ENCODE data around the gene SCUBE1.

GRCh38 chr22:43150731-43151206 is 192.4 kb downstream of the SCUBE1 start:
- TF ChIP-seq EP300 (IDR thresholded peaks at IDR 0.05; ENCODE audit: borderline replicate concordance in 1 of 2, low read depth in 2 of 2, low read length in 2 of 2): no peak
- no peak for TF ChIP-seq BACH1 (IDR thresholded peaks at IDR 0.05; ENCODE audit: low read length)
- TF ChIP-seq RFX5 (IDR thresholded peaks at IDR 0.05; ENCODE audit: borderline replicate concordance, low read depth, low read length): no peak
- TF ChIP-seq TAF1 (IDR thresholded peaks at IDR 0.05; ENCODE audit: low read depth, low read length): no peak
- TF ChIP-seq, protein P1, sequence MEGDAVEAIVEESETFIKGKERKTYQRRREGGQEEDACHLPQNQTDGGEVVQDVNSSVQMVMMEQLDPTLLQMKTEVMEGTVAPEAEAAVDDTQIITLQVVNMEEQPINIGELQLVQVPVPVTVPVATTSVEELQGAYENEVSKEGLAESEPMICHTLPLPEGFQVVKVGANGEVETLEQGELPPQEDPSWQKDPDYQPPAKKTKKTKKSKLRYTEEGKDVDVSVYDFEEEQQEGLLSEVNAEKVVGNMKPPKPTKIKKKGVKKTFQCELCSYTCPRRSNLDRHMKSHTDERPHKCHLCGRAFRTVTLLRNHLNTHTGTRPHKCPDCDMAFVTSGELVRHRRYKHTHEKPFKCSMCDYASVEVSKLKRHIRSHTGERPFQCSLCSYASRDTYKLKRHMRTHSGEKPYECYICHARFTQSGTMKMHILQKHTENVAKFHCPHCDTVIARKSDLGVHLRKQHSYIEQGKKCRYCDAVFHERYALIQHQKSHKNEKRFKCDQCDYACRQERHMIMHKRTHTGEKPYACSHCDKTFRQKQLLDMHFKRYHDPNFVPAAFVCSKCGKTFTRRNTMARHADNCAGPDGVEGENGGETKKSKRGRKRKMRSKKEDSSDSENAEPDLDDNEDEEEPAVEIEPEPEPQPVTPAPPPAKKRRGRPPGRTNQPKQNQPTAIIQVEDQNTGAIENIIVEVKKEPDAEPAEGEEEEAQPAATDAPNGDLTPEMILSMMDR (IDR thresholded peaks at IDR 0.05; ENCODE audit: control extremely low read depth in 1 of 3, insufficient read depth in 1 of 3, low read depth in 1 of 3, low read length in 3 of 3): no peak
- TF ChIP-seq POLR2A (IDR thresholded peaks at IDR 0.05; ENCODE audit: control extremely low read depth in 1 of 2, low read depth in 2 of 2, low read length in 2 of 2): no peak
